Psoas muscle (tissue), 8 donors: ENCODE results near the gene MDM2. TPM values are rescaled to one million over a fixed set of nuclear protein-coding genes. Genes with fewer than 3 reads are reported as not detected.

Source experiments
- ATAC-seq, 4 donors: fragments of 200-7000 bp; cut with Tn5 transposase; one replicate each; pipeline ENCODE4 v1.9.1; 2020; ENCODE audit warnings: moderate library complexity in 3 of 4, mild to moderate bottlenecking in 2 of 4
- DNase-seq, 2 donors: peaks; one replicate each; pipeline ENCODE4 v3.0.0-alpha.2; 2020
- H3K27ac ChIP-seq: fragments of 200-600 bp; one replicate; pipeline ENCODE4 v1.8.0; 2022
- H3K27me3 ChIP-seq, 3 donors: fragments of 200-600 bp in 1 of 3; one replicate each; pipeline versions ENCODE4 v1.6.1 to v1.8.0; 2013 to 2022; ENCODE audit warnings: low read length in 2 of 3, mild to moderate bottlenecking in 2 of 3, moderate library complexity in 1 of 3; ENCODE audit not compliant: insufficient read depth in 3 of 3
- H3K36me3 ChIP-seq, 2 donors: fragments of 200-600 bp in 1 of 2; one replicate each; pipeline versions ENCODE4 v1.6.1 to v1.8.0; 2013 to 2022; ENCODE audit warnings: low read depth in 1 of 2, mild to moderate bottlenecking in 1 of 2, moderate library complexity in 1 of 2; ENCODE audit not compliant: insufficient read depth in 1 of 2
- H3K4me1 ChIP-seq: fragments of 200-600 bp; one replicate; pipeline ENCODE4 v1.8.0; 2022
- H3K4me3 ChIP-seq: fragments of 200-600 bp; one replicate; pipeline ENCODE4 v1.8.0; 2022; ENCODE audit warnings: mild to moderate bottlenecking
- H3K9me3 ChIP-seq: fragments of 200-600 bp; one replicate; pipeline ENCODE4 v1.8.0; 2022
- CTCF ChIP-seq: fragments of 200-600 bp; IDR thresholded peaks from one replicate; pipeline ENCODE4 v1.8.0; 2022; ENCODE audit warnings: antibody characterized with exemption
- WGBS, 3 donors: extraction: QIAGEN DNeasy Blood & Tissue Kit; methylation state at CpG; one replicate each; pipeline versions ENCODE4 v1.1.6 to v1.1.7; 2013; 5-methylcytosine and 5-hydroxymethylcytosine counted together
- intact Hi-C, 2 donors: fragments of 100-400 bp; cut with DNase I; formaldehyde crosslinking; loops; one replicate each; pipeline versions ENCODE4 v1.11.0 to v1.14.2; 2022
- polyA plus RNA-seq, 3 donors: library from polyadenylated mRNA; stranded (reverse); fragments of 200-250 nt; gene quantifications; one replicate each; pipeline ENCODE4 v1.2.3, GENCODE V29; 2013
- total RNA-seq, 4 donors: library from RNA; stranded (reverse); fragmentation: NEBNext Ultra II Directional in 2 of 4; extraction: Animal tissue kit (Norgen Biotek cat#: 25700) in 2 of 4; gene quantifications; one replicate each; pipeline versions ENCODE4 v1.2.1 to v1.2.4, GENCODE V29; 2021 to 2023
- donor health status: healthy with polysubstance abuse.
- donor health status: DM: no; HTN: no; CAD: no; lungs with moderate emphysema.
- donor health status: Bipolar disorder and iron deficiency.
- donor health status: healthy.
- donor health status: DM: yes; HTN: yes; CAD: no.
- donor health status: DM: no; HTN: no; CAD: no.
- donor health status: DM: no; HTN: no; CAD: no.
- donor health status: DM: yes; HTN: yes; CAD: no.

MDM2 gene
- total and polyA plus RNA-seq, 7 donors: 25.0 to 455 (median 51.8) TPM

GRCh38 chr12:68864604-68865003 lies 56.6 kb downstream of the MDM2 start:
- H3K4me3 ChIP-seq: no peak overlapping the region
- no peaks in the 10 kb centered on the region for H3K4me1 ChIP-seq
- H3K27me3 ChIP-seq: peaks cover 0 to 5% (median 0%) of the 10 kb centered on the region in 3 donors
- no peak for TF ChIP-seq CTCF
- ATAC-seq (no peak), DNase-seq (no peak)
- H3K27ac ChIP-seq: no peak overlapping the region
- H3K9me3 ChIP-seq: no peaks in the 10 kb centered on the region
- 93 to 97% (median 96%) methylated on average over 3 of the region's 3 CpGs for WGBS, 3 donors
- peaks cover 4 to 11% of the 10 kb centered on the region in 2 donors for H3K36me3 ChIP-seq
- intact Hi-C loops: loop anchor here in 1 of 2 donors (10.0 kb wide), 1 partner anchor 210 kb away; no protein-coding TSS in a partner anchor

GRCh38 chr12:68865399-68866164 lies 57.6 kb downstream of the MDM2 start:
- TF ChIP-seq CTCF: no peak
- 79 to 94% (median 90%) methylated on average over 9 of the region's 9 CpGs for WGBS, 3 donors

GRCh38 chr12:68866950-68867349 lies 59.0 kb downstream of the MDM2 start:
- H3K4me1 ChIP-seq: no peaks in the 10 kb centered on the region
- no peak for DNase-seq

More at GRCh38 chr12:68865399-68866164, 57.6 kb downstream of the MDM2 start:
- DNase-seq: no peak
- Histone ChIP-seq H3K9me3 (no peaks in the 10 kb centered on the region), H3K27me3 (peaks cover 0 to 5% (median 0%) of the 10 kb centered on the region in 3 donors), H3K27ac (no peak overlapping the region), H3K4me1 (no peaks in the 10 kb centered on the region), H3K4me3 (no peak overlapping the region), H3K36me3 (peaks cover 4 to 11% of the 10 kb centered on the region in 2 donors)
- peak in 1 of 4 donors; percentile 3 for ATAC-seq
- intact Hi-C loops: loop anchor here (2.0 to 10.0 kb wide), 2 partner anchors 205 to 209 kb away; no protein-coding TSS in a partner anchor

GRCh38 chr12:68867606-68868005 lies 59.6 kb downstream of the MDM2 start:
- Histone ChIP-seq H3K4me3 (no peak overlapping the region), H3K4me1 (no peaks in the 10 kb centered on the region), H3K9me3 (no peaks in the 10 kb centered on the region), H3K36me3 (peaks cover 4 to 11% of the 10 kb centered on the region in 2 donors), H3K27me3 (peaks cover 0 to 5% (median 0%) of the 10 kb centered on the region in 3 donors), H3K27ac (no peak overlapping the region)
- no peak for ATAC-seq
- no peak for TF ChIP-seq CTCF
- DNase-seq: no peak
- intact Hi-C loops: loop anchor here (2.0 to 10.0 kb wide), 2 partner anchors 203 to 207 kb away; no protein-coding TSS in a partner anchor
- WGBS, 3 donors: 67 to 81% (median 75%) methylated on average over 5 of the region's 5 CpGs

More at GRCh38 chr12:68866950-68867349, 59.0 kb downstream of the MDM2 start:
- intact Hi-C loops: loop anchor here (2.0 to 10.0 kb wide), 2 partner anchors 204 to 208 kb away; no protein-coding TSS in a partner anchor
- WGBS, 3 donors: 43 to 47% (median 46%) methylated on average over 6 of the region's 6 CpGs
- Histone ChIP-seq H3K9me3 (no peaks in the 10 kb centered on the region), H3K27ac (no peak overlapping the region), H3K4me3 (no peak overlapping the region), H3K36me3 (peaks cover 4 to 11% of the 10 kb centered on the region in 2 donors), H3K27me3 (peaks cover 0 to 5% (median 0%) of the 10 kb centered on the region in 3 donors)
- TF ChIP-seq CTCF: no peak
- ATAC-seq: no peak
